GM23338 (cell line): ENCODE measurements around the gene RARRES2. TPM values are rescaled to one million over a fixed set of nuclear protein-coding genes. Genes with fewer than 3 reads are reported as not detected.
"Not testable (repeated sequence)": the region's sequence is repeated elsewhere in the genome, so short reads cannot be mapped to it uniquely, and the experiment has no call there.

Experiments used
- ATAC-seq: fragments of 200-7000 bp; cut with Tn5 transposase; 3 replicates; pipeline ENCODE4 v1.9.1; 2020
- DNase-seq: peaks from one replicate; pipeline ENCODE4 v3.0.0-alpha.2; 2015; ENCODE audit warnings: low spot score
- H2AFZ ChIP-seq: fragments of 200-600 bp; sonication (generic); 2 replicates; pipeline ENCODE4 v1.8.0; 2016; ENCODE audit warnings: antibody characterized with exemption, mild to moderate bottlenecking, moderate library complexity
- H3F3A ChIP-seq: fragments of 200-600 bp; sonication (generic); replicated peaks from 2 replicates; pipeline ENCODE4 v1.8.0; 2017; ENCODE audit warnings: antibody characterized with exemption, mixed run types, low read depth
- H3K27ac ChIP-seq: fragments of 200-600 bp; sonication (generic); 2 replicates; pipeline ENCODE4 v1.6.1; 2016; ENCODE audit warnings: low read depth
- H3K27me3 ChIP-seq: fragments of 200-600 bp; sonication (generic); 2 replicates; pipeline ENCODE4 v1.8.0; 2016; ENCODE audit warnings: mild to moderate bottlenecking, mixed run types, moderate library complexity; ENCODE audit not compliant: insufficient read depth
- H3K36me3 ChIP-seq: fragments of 200-600 bp; sonication (generic); 2 replicates; pipeline ENCODE4 v1.8.0; 2016; ENCODE audit warnings: mild to moderate bottlenecking; ENCODE audit not compliant: insufficient read depth
- H3K4me1 ChIP-seq: fragments of 200-600 bp; sonication (generic); 2 replicates; pipeline ENCODE4 v1.8.0; 2016; ENCODE audit warnings: mild to moderate bottlenecking, moderate library complexity; ENCODE audit not compliant: insufficient read depth
- H3K4me2 ChIP-seq: fragments of 200-600 bp; sonication (generic); 2 replicates; pipeline ENCODE4 v1.7.1; 2017; ENCODE audit warnings: mixed run types
- H3K4me3 ChIP-seq: fragments of 200-600 bp; sonication (generic); 2 replicates; pipeline ENCODE4 v1.6.1; 2016; ENCODE audit warnings: mixed run types
- H3K79me2 ChIP-seq: fragments of 200-600 bp; sonication (generic); replicated peaks from 2 replicates; pipeline ENCODE4 v1.8.0; 2017; ENCODE audit warnings: mild to moderate bottlenecking; ENCODE audit not compliant: insufficient read depth
- H3K9me2 ChIP-seq: fragments of 200-600 bp; sonication (generic); 2 replicates; pipeline ENCODE4 v1.8.0; 2017; ENCODE audit not compliant: insufficient read depth
- H4K20me1 ChIP-seq: fragments of 200-600 bp; sonication (generic); replicated peaks from 2 replicates; pipeline ENCODE4 v1.8.0; 2017; ENCODE audit warnings: mild to moderate bottlenecking; ENCODE audit not compliant: insufficient read depth
- H3K27ac Mint-ChIP-seq: 2 replicates; pipeline ENCODE4 v1.8.0; 2020; ENCODE audit warnings: inconsistent platforms, mild to moderate bottlenecking, moderate library complexity, mixed read lengths
- H3K27me3 Mint-ChIP-seq: 3 replicates; pipeline ENCODE4 v1.8.0; 2022; ENCODE audit warnings: low read depth, mild to moderate bottlenecking, moderate library complexity, mixed read lengths, inconsistent platforms; ENCODE audit not compliant: insufficient read depth, poor library complexity
- H3K36me3 Mint-ChIP-seq: 3 replicates; pipeline ENCODE4 v1.8.0; 2021; ENCODE audit warnings: low read depth, mild to moderate bottlenecking, inconsistent platforms, moderate library complexity, mixed read lengths
- H3K4me1 Mint-ChIP-seq: 3 replicates; pipeline ENCODE4 v1.8.0; 2020; ENCODE audit warnings: mild to moderate bottlenecking, inconsistent platforms, mixed read lengths
- H3K4me3 Mint-ChIP-seq: 3 replicates; pipeline ENCODE4 v1.8.0; 2021; ENCODE audit warnings: moderate library complexity, mild to moderate bottlenecking, inconsistent platforms, mixed read lengths
- H3K9me3 Mint-ChIP-seq: 3 replicates; pipeline ENCODE4 v1.8.0; 2020; ENCODE audit warnings: moderate library complexity, mild to moderate bottlenecking, inconsistent platforms, mixed read lengths
- EZH2 ChIP-seq: fragments of 200-600 bp; sonication (generic); IDR thresholded peaks from one replicate; pipeline ENCODE4 v1.8.0; 2017; ENCODE audit warnings: antibody characterized with exemption, mild to moderate bottlenecking, low read depth; ENCODE audit not compliant: unreplicated experiment
- JUNB ChIP-seq: IDR thresholded peaks from one replicate; pipeline ENCODE4 v1.6.1; 2016; ENCODE audit warnings: antibody characterized with exemption; ENCODE audit not compliant: unreplicated experiment
- NANOG ChIP-seq: IDR thresholded peaks from 2 replicates; pipeline ENCODE4 v1.6.1; 2016; ENCODE audit warnings: antibody characterized with exemption, borderline replicate concordance
- STAT1 ChIP-seq: IDR thresholded peaks from one replicate; pipeline ENCODE4 v1.6.1; 2016; ENCODE audit warnings: antibody characterized with exemption; ENCODE audit not compliant: unreplicated experiment
- ZNF331 ChIP-seq: fragments of 250-450 bp; sonication (Bioruptor Pico); IDR thresholded peaks from 2 replicates; pipeline ENCODE4 v1.5.0; 2020; ENCODE audit warnings: low read depth, mild to moderate bottlenecking, moderate library complexity
- polyA plus RNA-seq: library from polyadenylated mRNA; unstranded; fragments of >200 nt; fragmentation: Nextera tagmentation; extraction: Ambion mirVana; gene quantifications from 2 replicates; pipeline ENCODE4 v1.2.1, GENCODE V29; 2016
- total RNA-seq: library from RNA; depleted of rRNA; stranded (reverse); fragments of >200 nt; shearing (Covaris generic); gene quantifications from 2 replicates; pipeline ENCODE4 v1.2.3, GENCODE V29; 2014
- TF ChIP-seq, protein P1 (sequence below): IDR thresholded peaks from 2 replicates; pipeline ENCODE4 v1.6.1; 2016; ENCODE audit warnings: antibody characterized with exemption
- TF ChIP-seq, protein P2 (sequence below): IDR thresholded peaks from one replicate; pipeline ENCODE4 v1.6.1; 2018; ENCODE audit warnings: antibody characterized with exemption; ENCODE audit not compliant: unreplicated experiment

RARRES2 gene
- total and polyA plus RNA-seq, 2 experiments from 2014 or later, result 169 to 314 TPM

DNA sequence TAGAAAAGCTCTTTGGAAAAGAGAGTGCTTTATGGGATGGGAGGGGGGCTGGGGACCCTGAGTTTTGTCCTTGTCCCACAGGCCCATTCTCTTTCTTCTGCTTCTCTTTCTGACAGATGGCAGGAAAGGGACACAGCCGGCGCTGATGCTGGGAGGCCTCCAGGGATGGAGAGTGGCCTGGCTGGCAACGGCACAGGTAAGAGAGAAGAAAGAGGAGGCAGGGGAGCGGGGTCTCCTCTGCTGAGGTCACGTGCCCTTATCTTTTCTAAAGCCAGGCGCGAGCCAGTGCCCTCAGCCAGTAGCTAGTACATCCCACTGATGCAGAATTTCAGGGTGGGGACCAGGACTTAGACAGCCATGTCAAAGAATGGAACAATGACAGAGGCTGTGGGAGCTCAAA is 46.9 kb upstream of the RARRES2 start:
- Histone ChIP-seq H2AFZ (no peak overlapping the region), H3K4me3 (no peak overlapping the region), H3K36me3 (peaks cover 10% of the 10 kb centered on the region; the same call in 1 of the 2 replicates), H3K79me2 (peaks cover 35% of the 10 kb centered on the region), H4K20me1 (no peaks in the 10 kb centered on the region), H3K4me1 (peaks cover 54% of the 10 kb centered on the region), H3F3A (peaks cover 18% of the 10 kb centered on the region), H3K4me2 (no peak overlapping the region), H3K9me2 (no peaks in the 10 kb centered on the region), H3K27ac (no peak overlapping the region), H3K27me3 (no peaks in the 10 kb centered on the region)
- Mint-ChIP-seq H3K9me3 (no peaks in the 10 kb centered on the region), H3K27me3 (peaks cover 19% of the 10 kb centered on the region), H3K27ac (peak overlapping the region; percentile 89), H3K4me1 (peaks cover 49% of the 10 kb centered on the region), H3K36me3 (peaks cover 67% of the 10 kb centered on the region), H3K4me3 (no peak overlapping the region)
- ATAC-seq (no peak), DNase-seq (no peak)
- TF ChIP-seq, protein P1, sequence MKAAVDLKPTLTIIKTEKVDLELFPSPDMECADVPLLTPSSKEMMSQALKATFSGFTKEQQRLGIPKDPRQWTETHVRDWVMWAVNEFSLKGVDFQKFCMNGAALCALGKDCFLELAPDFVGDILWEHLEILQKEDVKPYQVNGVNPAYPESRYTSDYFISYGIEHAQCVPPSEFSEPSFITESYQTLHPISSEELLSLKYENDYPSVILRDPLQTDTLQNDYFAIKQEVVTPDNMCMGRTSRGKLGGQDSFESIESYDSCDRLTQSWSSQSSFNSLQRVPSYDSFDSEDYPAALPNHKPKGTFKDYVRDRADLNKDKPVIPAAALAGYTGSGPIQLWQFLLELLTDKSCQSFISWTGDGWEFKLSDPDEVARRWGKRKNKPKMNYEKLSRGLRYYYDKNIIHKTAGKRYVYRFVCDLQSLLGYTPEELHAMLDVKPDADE, result no peak
- no peak for TF ChIP-seq ZNF331 (CRISPR knock-in tag)

DNA sequence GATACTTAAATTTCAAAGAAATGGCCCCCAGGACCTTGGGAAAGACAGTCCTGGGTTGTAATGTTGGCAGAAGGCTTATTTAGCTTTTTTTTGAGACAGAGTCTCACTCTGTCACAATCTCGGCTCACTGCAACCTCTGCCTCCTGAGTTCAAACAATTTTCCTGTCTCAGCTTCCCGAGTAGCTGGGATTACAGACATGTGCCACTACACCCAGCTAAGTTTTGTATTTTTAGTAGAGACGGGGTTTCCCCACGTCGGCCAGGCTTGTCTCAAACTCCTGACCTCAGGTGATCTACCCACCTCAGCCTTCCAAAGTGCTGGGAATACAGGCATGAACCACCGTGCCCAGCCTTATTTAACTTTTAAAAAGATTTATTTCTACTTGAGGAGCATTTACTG is 44.5 kb upstream of the RARRES2 start:
- not testable (repeated sequence) for H3K4me3 Mint-ChIP-seq
- peaks cover 61% of the 10 kb centered on the region for H3K4me1 Mint-ChIP-seq

DNA sequence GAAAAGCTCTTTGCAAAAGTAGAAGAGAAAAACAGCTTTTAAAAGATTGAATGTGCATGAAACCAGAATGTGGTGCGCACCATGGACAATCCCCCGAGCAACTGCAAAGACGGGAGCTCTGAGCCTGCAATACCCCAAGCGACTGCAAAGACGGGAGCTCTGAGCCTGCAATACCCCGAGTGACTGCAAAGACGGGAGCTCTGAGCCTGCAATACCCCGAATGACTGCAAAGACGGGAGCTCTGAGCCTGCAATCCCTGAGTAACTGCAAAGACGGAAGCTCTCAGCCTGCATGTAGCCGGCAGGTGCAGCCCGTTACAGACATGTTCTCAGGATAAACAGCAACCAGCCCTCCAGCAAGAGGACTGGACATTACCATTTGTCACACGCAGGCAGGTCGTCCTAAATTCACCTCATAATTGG is 43.9 kb upstream of the RARRES2 start:
- Mint-ChIP-seq H3K36me3 (peaks cover 52% of the 10 kb centered on the region), H3K4me3 (peak overlapping the region; percentile 39; the same call in 1 of the 3 replicates), H3K9me3 (no peaks in the 10 kb centered on the region), H3K27ac (peak overlapping the region; percentile 92), H3K27me3 (peaks cover 27% of the 10 kb centered on the region), H3K4me1 (peaks cover 67% of the 10 kb centered on the region)
- DNase-seq (no peak), ATAC-seq (no peak)
- no peaks in the 10 kb centered on the region for H3K27me3 ChIP-seq
- H3K4me1 ChIP-seq, result peaks cover 67% of the 10 kb centered on the region
- H4K20me1 ChIP-seq, result no peaks in the 10 kb centered on the region; the same call in none of the 2 replicates
- H3K36me3 ChIP-seq, result peaks cover 4% of the 10 kb centered on the region; the same call in 1 of the 2 replicates
- H3K4me3 ChIP-seq, result no peak overlapping the region
- peaks cover 20% of the 10 kb centered on the region for H3F3A ChIP-seq
- peaks cover 56% of the 10 kb centered on the region for H3K79me2 ChIP-seq
- H3K9me2 ChIP-seq, result no peaks in the 10 kb centered on the region
- H3K27ac ChIP-seq, result peak overlapping the region; percentile 91
- H3K4me2 ChIP-seq, result peak overlapping the region; percentile 78
- no peak overlapping the region for H2AFZ ChIP-seq
- TF ChIP-seq JUNB (no peak), ZNF331 (CRISPR knock-in tag) (no peak), STAT1 (no peak), EZH2 (no peak), NANOG (no peak)
- TF ChIP-seq, protein P2, sequence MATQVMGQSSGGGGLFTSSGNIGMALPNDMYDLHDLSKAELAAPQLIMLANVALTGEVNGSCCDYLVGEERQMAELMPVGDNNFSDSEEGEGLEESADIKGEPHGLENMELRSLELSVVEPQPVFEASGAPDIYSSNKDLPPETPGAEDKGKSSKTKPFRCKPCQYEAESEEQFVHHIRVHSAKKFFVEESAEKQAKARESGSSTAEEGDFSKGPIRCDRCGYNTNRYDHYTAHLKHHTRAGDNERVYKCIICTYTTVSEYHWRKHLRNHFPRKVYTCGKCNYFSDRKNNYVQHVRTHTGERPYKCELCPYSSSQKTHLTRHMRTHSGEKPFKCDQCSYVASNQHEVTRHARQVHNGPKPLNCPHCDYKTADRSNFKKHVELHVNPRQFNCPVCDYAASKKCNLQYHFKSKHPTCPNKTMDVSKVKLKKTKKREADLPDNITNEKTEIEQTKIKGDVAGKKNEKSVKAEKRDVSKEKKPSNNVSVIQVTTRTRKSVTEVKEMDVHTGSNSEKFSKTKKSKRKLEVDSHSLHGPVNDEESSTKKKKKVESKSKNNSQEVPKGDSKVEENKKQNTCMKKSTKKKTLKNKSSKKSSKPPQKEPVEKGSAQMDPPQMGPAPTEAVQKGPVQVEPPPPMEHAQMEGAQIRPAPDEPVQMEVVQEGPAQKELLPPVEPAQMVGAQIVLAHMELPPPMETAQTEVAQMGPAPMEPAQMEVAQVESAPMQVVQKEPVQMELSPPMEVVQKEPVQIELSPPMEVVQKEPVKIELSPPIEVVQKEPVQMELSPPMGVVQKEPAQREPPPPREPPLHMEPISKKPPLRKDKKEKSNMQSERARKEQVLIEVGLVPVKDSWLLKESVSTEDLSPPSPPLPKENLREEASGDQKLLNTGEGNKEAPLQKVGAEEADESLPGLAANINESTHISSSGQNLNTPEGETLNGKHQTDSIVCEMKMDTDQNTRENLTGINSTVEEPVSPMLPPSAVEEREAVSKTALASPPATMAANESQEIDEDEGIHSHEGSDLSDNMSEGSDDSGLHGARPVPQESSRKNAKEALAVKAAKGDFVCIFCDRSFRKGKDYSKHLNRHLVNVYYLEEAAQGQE, result no peak

More for the DNA sequence above, 44.5 kb upstream of the RARRES2 start:
- H3K27me3 Mint-ChIP-seq, result peaks cover 27% of the 10 kb centered on the region
- not testable (repeated sequence) for ATAC-seq, DNase-seq, H3K36me3 ChIP-seq, H3K27me3 ChIP-seq, H2AFZ ChIP-seq, H4K20me1 ChIP-seq, H3K4me3 ChIP-seq, H3K9me2 ChIP-seq, H3K9me3 Mint-ChIP-seq
- H3K4me1 ChIP-seq, result peaks cover 62% of the 10 kb centered on the region
- H3K36me3 Mint-ChIP-seq, result peaks cover 58% of the 10 kb centered on the region
- peak overlapping the region; percentile 90 for H3K27ac Mint-ChIP-seq
- H3K27ac ChIP-seq, result peak overlapping the region; percentile 91
- H3F3A ChIP-seq, result peaks cover 18% of the 10 kb centered on the region
- H3K79me2 ChIP-seq, result peaks cover 55% of the 10 kb centered on the region
- H3K4me2 ChIP-seq, result peak overlapping the region; percentile 78
